HT1080 (cell line): ENCODE measurements around the gene KRCC1. TPM values are rescaled to one million over a fixed set of nuclear protein-coding genes. Genes with fewer than 3 reads are reported as not detected.
"Not testable (repeated sequence)": the region's sequence is repeated elsewhere in the genome, so short reads cannot be mapped to it uniquely, and the experiment has no call there.

Experiments
- DNase-seq: peaks from one replicate; pipeline ENCODE4 v3.0.0-alpha.2; 2015; ENCODE audit warnings: low read depth
- total RNA-seq: library from RNA; depleted of rRNA; stranded (reverse); fragments of >200 nt; shearing (Covaris generic); gene quantifications from 2 replicates; pipeline ENCODE4 v1.2.3, GENCODE V29; 2014

The KRCC1 gene
- total RNA-seq, 1 experiment from 2014 or later: 7.9 TPM

- DNase-seq: no peak
Observed at GRCh38 chr2:88077080-88077479, 21.5 kb upstream of the KRCC1 start.

DNA sequence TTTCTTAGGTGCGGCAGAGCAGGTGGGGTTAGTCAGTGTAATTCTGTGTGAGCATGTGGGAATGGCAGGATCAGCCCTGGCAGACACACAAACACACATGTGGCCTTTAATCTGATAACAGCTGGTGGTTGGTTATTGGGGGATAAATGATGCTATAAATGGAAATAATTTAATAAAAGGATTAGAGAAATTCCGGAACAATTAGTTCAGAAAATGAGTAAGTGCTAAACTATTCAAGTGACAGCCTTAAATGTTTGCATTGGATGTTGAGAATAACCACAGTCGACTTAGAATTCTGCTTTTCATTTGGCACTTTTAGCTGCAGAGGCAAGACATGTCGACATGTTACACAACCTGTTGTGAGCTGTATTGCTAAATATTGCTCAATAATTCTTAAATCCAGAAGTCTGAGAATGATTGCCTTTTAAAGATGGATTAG, 19.3 kb upstream of the KRCC1 start:
- peak; percentile 25 for DNase-seq

DNA sequence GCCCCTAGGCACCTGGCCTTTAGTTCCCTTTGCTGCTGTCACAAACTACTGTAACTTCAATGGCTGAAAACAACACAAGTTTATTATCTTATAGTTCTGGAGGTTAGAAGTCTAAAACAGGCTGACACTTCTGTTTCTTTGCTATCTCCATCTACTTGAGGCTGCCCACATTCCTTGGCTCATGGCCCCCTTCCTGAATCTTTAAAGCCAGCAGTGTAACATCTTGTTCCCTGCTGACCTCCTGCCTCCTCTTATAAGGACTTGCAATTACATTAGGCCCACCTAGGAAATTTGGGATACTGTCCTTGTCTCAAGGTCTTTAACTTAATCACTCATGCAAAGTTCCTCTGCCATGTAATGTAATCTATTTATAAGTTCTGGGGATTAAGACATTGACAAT, 18.6 kb upstream of the KRCC1 start:
- DNase-seq: no peak

- no peak for DNase-seq
Observed at GRCh38 chr2:88071365-88071764, 15.8 kb upstream of the KRCC1 start.

DNA sequence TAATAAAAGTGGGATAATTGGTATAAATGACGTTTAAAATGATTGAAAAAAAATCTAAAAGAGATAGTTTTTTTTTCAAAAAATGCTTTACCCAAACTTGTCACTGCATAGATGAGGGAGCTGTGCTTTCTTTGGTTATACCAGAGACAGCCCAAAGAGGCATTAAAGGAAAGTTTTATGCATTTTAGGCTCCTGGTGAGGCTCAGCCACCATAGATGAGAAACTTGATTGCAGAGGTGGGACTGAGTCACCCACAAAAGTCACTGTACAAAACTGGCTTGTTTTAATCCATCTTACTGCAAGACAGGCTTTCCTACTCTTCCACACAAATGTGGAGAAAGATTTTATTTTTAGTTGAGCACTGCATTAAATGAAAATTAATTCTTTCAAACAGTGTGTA, 14.5 kb upstream of the KRCC1 start:
- DNase-seq: no peak

- DNase-seq: no peak
Observed at GRCh38 chr2:88069117-88069516, 13.5 kb upstream of the KRCC1 start.

DNA sequence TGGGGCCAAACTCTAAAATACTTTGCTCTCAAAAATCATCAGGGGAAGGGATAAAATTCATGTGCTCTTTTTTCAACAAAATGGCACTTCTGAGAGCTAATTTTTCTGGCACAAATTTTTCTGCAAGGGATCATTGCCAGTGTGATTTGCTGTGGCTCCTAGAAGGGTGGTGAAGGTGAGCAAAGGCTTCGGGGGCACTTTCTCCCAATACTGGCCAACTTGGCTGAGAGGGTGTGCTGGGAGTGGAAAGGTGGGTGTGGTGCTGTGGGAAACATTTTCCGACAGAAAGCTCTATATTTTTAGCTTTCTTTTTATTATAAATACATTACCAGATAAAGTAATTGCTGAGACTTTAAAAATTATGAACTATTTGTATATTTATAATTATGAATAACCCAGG, 12.5 kb upstream of the KRCC1 start:
- DNase-seq: no peak

GRCh38 chr2:88067598-88067997, 12.0 kb upstream of the KRCC1 start, which contains the start of gene SMYD1:
Gene SMYD1 (plus strand): TSS chr2:88067825. CDS start chr2:88067865, 40 bp downstream.
- no peak for DNase-seq

- DNase-seq: no peak
Observed at GRCh38 chr2:88067189-88067588, 11.6 kb upstream of the KRCC1 start.

- DNase-seq: no peak
Observed at GRCh38 chr2:88066543-88066942, 11.0 kb upstream of the KRCC1 start.

DNA sequence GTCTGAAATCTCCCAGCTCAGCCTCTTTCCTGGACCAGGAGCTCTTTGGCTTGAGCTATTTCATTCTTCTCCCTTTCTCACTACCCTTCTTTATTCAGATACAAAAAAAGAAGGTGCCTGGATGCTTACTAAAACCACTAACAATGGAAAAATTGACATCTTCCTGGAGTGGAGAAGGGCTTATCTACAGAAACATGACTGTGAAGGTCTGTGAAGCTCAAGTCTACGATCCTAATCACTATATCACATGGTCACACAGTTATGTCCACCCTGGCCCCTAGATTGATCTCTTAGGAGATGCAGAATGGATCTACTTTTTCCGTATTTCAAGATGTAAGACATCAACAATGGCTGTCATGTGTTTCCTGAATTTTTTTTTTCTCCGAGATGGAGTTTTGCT, 5.7 kb upstream of the KRCC1 start:
- no peak for DNase-seq

DNA sequence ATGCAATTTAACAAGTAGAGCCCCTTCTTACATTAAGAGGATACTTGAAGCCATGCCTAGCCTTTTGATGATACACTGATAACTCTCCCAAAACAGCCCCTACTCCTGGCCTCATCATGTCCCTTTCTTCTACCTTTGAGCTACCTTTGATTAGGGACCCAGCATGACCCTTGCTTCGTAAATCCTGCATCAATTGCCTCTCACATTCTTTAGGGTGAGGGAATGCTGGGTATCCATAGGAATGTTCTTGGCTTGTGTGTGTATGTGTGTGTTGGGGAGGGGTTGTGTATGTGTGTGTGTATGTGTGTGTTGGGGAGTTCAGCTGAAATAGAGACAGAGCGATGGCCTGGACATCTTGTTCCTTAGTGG, 5.3 kb upstream of the KRCC1 start:
- no peak for DNase-seq

DNA sequence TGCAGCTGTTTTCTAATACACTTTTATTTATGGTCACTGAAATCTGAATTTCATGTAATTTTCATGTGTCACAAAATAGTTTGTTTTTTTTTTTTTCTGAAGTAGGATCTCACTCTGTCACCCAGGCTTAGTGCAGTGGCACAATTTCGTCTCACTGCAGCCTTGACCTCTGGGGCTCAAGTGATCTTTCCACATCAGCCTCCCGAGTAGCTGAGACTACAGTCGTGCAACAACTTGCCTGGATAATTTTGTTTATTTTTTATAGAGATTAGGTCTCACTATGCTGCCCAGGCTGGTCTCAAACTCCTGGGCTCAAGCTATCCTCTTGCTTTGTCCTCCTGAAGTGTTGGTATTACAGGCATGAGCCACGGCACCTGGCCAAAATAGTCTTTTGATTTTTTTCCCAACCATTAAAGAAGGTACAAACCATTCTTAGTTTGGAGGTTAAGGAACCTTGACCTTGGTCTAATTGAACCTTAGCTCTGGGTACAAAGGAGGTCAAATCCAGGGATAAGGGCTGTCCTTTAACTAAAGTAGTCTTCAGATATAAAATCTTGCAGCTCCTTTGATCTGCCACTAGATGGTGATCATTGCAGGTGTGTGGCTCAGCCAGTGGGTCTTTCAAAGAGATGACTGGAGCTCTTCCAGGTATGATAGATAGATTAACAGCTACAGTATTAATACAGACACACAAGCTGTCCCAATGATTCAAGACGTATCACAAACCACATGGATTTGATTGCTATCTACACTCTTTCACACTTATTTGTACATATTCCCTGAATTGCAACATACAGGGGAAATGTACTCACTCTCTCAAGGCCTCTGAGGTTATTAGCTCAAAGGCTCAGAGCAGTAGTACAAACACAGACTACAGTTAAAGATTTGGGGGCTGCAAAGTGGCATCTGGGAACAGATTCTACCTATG, 4.7 kb upstream of the KRCC1 start:
- peak; percentile 17 for DNase-seq

DNA sequence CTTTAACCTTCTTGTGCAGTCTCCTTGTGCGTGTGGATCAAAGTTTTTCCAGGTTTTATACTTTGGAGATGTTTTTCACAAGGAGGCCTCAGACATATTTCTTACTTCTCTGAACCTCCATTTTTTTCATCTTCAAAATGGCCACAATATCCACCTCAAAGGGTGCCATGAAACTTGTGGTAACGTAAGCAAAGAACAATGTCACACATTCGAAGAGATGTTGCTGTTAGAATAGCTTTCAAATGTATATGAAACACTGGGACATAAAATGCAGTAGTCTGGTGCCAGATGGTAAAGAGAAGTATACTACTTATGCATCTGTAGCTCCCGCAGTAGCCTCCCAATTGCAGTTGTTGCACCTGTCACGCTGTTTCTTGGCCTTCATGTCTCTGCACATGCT, 2.6 kb upstream of the KRCC1 start:
- DNase-seq: no peak

DNA sequence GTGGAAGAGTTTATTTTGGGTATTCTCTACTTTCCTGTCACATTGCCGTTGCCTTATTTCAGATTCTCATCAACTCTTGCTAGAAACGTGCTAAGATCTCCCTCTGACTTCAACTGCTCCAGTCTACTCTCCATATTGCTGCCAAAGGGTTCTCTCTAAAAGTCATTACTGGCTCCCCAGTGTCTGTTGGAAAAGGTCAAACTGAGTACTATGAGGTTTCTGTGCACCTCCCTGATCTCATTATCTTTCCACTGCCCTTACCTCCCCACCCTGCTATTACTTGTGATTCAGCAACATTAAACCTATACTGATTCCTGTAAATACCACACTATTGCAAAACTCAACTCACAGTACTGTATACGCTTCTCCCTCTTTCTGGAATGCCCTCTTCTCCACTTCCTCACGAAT, 1.9 kb upstream of the KRCC1 start:
- no peak for DNase-seq

- no peak for DNase-seq
Observed at GRCh38 chr2:88054782-88055370, 707 bp downstream of the KRCC1 start.

- DNase-seq: no peak
Observed at GRCh38 chr2:88053934-88054781, 1.4 kb downstream of the KRCC1 start.

- DNase-seq: no peak
Observed at GRCh38 chr2:88053296-88053695, 2.3 kb downstream of the KRCC1 start.

DNA sequence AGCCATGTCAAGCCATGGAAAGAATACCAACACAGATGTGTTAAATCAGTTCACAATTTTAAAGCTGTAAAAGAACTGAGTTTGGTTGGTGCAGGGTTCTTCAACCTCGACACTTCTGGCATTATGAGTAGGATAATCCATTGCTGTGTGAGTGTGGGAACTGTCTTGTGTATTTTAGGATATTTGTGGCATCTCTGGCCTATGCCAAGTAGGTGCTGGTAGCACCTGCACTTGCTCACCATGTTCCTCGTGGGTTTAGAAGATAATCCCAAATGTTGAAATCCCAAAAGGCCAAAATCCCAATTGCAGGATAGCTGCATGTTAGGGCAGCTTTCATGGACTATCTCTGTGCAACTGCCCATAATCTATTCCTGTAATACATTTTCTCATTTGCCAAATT, 3.8 kb downstream of the KRCC1 start:
- no peak for DNase-seq

- no peak for DNase-seq
Observed at GRCh38 chr2:88049622-88050021, 6.0 kb downstream of the KRCC1 start.

DNA sequence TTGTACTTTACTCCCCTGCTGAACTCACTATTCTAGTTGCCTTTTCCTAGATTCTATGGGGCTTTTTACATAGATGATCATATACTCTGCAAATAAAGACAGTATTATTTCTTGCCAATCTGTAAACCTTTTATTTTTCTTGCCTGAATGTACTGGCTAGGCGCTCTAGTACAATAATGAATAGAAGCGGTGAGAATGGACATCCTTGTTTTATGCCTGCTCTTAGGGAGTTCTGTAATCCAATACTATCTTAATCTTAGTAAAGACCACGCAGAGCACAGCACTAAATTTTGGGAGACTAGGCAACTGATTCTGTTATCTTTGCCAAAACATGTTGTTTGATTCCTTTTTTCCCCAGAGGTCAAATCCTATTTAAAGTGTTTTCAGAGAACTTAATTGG, 7.0 kb downstream of the KRCC1 start:
- no peak for DNase-seq

- not testable (repeated sequence) for DNase-seq
Observed at GRCh38 chr2:88045561-88045960, 10.0 kb downstream of the KRCC1 start.
